GM20000 (cell line): ENCODE data around the gene OVAAL.

Experiments
- DNase-seq: peaks from one replicate; pipeline ENCODE4 v3.0.0; 2012; ENCODE audit warnings: low spot score
- CTCF ChIP-seq: IDR thresholded peaks from 2 replicates; pipeline ENCODE4 v1.5.1; 2012; ENCODE audit warnings: mild to moderate bottlenecking, control low read depth; ENCODE audit errors: extremely low read depth, missing control alignments

Gene OVAAL

GRCh38 chr1:180588121-180588520, 29.4 kb downstream of the OVAAL start:
- no peak for DNase-seq
- TF ChIP-seq CTCF = no peak

GRCh38 chr1:180590889-180591288, 32.1 kb downstream of the OVAAL start:
- no peak for DNase-seq
- no peak for TF ChIP-seq CTCF

GRCh38 chr1:180593382-180593781, 34.6 kb downstream of the OVAAL start:
- TF ChIP-seq CTCF = no peak
- no peak for DNase-seq

- DNase-seq = no peak
Observed at GRCh38 chr1:180594723-180595122, 36.0 kb downstream of the OVAAL start.

GRCh38 chr1:180595966-180596365, 37.2 kb downstream of the OVAAL start:
- no peak for TF ChIP-seq CTCF

More at GRCh38 chr1:180594723-180595122, 36.0 kb downstream of the OVAAL start:
- no peak for TF ChIP-seq CTCF

GRCh38 chr1:180597520-180597919, 38.8 kb downstream of the OVAAL start:
- no peak for TF ChIP-seq CTCF
- no peak for DNase-seq

More at GRCh38 chr1:180595966-180596365, 37.2 kb downstream of the OVAAL start:
- no peak for DNase-seq

- DNase-seq = no peak
Observed at GRCh38 chr1:180598333-180598974, 39.7 kb downstream of the OVAAL start.

More at GRCh38 chr1:180598333-180598974, 39.7 kb downstream of the OVAAL start:
- no peak for TF ChIP-seq CTCF
